GM19043 (cell line): ENCODE measurements around the gene CELSR2.
"Not testable (repeated sequence)": the region's sequence is repeated elsewhere in the genome, so short reads cannot be mapped to it uniquely, and the experiment has no call there.

Experiments used
- ATAC-seq: cut with Tn5 transposase; IDR thresholded peaks from one replicate; pipeline ENCODE4 v1.9.1; 2021; ENCODE audit warnings: low read depth; ENCODE audit not compliant: unreplicated experiment

CELSR2 gene

DNA sequence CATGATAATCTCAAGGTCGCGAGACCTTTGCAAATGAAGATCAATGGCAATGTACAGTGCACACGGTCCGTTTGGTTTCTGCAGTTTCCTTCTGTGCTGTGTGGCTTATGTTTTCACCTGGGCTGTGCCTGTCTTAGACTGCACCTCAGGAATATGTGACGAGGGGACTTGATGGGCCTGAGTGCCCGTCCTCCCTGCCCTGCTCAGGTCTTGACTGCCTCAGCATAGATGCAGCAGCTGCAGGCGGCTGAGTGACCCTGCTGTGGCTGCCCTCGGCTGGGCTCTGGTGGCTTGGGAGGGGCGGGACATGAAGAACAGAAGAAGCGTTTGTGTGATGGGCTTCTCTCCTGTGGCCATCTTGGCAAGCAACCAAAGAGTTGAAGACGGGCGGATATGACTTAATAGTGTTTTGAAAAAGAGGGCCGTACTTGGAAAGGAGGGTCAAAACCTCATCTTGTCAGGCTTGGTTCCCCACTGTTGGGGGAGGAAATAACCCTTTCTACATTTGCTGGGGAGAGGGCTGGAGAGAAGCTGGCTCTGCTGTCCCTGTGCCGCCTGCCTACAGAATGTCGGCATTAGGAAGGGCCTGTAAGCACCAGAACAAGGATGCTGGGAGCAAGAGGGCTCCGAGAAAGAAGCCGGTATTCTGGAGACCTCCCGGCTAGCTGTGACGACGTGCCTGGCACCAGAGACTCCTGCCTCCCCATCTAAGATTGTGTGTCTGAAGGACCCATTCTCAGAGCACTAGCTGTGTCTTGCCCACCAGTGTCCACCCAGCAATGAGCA, 50.4 kb downstream of the CELSR2 start:
- ATAC-seq = no peak

DNA sequence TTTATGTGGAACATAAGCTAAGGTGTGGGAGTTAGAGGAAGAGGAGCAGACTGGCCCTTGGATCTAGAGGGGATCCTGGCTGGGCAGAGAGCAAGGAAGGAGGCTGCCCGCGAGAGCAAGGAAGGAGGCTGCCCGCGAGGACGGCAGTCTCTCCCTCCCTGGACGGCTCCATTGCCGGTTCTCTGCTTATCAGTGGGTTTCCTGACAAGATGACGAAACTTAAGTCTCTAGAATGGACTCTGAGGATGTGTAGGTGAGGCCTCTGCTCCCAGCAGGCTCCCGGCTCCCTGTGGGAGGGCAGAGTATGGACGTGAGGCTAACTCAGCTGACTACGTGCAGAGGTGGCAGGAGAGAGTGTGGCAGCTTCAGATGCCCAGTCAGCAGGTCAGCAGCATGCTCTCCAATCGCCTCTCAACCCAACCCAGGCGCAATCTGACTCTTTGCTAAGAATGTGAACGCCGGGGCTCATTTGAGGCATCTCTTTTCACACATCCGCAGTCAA, 51.4 kb downstream of the CELSR2 start:
- ATAC-seq = no peak

DNA sequence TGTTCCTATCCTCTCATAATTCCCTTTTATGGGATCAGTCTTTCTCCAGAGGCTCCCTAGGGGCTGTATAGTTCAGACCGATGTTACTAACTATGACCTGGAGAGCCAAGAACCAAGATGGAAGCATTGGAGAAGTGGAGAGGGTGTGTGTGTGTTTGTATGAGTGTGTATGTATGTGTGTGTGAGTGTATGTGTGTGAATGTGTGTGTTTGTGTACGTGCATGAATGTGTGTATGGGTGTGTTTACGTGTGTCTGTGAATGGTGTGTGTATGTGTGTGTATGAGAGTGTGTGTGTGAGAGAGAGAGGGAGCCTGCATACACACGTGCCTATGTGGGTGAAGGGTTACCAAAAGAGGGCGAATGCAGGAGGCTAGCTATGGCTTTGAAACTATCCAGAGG, 52.5 kb downstream of the CELSR2 start:
- no peak for ATAC-seq

DNA sequence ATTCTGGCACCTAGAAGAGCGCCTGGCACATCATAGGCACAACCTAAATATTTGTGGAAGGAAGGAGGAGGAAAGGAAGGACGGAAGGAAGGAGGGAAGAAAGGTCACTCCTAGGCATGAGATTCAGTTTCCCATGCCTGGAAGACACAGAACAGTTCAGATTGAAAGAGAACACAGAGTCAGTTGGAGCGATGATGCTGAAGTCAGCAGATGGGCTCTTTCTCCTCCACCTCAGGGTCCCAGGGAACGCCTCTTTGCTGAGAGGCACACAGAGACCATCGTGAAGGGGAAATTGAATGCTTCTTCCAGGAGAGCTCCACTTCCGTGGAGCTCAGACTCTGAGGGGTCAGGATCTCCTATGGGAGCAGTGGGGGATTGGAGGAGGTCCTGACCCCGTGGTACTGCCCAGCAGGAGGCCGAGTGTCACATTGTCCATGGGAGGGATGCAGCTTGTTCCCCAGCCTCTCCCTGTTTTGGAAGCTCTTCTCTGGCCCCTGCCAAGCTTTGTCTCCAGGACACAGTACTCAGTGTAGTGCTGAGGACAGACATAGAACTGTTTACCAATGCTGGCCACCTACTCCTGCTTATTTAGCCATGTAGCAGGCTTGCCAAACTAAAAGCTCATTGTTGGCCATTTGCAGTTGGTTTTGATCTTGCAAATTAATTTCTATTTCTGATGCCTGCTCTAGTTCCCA, 55.0 kb downstream of the CELSR2 start:
- no peak for ATAC-seq

DNA sequence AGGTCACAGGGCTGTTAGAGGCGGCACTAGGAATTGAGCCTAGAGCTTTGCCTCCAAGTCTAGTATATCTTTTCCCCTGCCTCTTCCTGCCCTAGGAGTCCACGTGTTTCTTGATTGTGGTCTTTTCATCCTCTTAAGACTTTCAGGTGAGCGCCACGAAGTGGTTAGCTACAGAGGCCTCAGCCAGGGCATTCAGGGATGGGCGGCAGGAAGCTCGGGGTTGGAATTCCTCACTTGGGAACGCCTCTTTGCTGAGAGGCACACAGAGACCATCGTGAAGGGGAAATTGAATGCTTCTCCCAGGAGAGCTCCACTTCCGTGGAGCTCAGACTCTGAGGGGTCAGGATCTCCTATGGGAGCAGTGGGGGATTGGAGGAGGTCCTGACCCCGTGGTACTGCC, 56.7 kb downstream of the CELSR2 start:
- ATAC-seq = not testable (repeated sequence)

DNA sequence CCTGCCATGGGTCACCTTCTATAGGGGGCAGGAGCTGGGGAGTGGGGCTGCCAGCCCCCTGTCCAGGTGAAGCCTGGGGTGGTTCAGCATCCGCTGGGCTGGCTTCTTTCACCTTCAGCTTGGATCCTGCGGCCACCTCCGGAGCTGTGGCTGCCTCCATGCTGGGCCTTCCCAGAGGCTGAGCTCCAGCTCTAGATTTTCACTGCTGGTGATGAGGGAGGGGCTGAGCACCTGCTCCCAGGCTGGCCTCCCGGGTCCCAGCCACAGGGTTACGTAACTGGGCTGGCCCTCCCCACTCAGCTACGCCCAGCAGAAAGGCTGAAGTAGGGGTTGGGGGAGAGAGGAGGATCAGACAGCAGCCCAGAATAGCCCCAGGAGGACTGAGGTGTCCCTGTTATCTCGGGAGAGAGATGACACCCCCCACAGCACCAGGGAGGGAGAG, 57.5 kb downstream of the CELSR2 start, which contains the start of gene MYBPHL:
TSS of gene MYBPHL (minus strand) at position 180 of the 442 bp plus-strand sequence. CDS start at position 160, 20 bp downstream.
- ATAC-seq = no peak

DNA sequence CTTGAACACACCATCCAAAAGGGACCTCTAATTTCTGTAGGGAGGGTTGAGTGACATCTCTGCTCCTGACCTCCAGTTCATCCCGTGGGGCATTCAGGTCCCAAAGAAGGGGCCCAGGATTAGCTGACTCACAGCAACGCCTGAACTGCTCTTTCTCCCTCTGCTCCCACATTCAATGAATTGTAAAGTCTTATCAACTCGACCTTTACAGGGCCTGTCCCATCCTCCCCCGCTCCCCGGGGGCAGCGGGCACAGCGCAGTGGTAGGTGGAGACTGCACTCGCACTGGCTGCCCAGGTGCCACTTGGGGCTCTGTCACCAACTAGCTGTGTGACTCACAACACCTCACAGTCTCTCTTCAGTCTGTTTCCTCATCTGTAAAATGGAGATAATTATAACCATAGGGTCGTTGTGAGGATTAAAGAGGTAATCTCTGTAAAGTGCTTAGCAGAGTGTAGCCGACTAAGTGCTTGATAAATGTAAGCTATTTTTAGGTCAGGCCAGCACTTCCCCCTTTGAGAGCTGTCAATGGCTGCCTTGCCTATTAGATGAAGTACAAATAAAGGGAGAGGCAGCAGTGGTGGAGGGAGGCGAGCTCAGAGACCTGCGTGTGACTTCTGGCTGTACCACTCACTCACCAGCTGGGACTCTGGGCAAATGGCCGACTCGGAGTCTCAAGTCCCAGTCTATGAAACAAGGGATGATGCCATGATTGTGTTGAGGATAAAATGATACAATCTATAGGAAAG, 58.1 kb downstream of the CELSR2 start:
- no peak for ATAC-seq

DNA sequence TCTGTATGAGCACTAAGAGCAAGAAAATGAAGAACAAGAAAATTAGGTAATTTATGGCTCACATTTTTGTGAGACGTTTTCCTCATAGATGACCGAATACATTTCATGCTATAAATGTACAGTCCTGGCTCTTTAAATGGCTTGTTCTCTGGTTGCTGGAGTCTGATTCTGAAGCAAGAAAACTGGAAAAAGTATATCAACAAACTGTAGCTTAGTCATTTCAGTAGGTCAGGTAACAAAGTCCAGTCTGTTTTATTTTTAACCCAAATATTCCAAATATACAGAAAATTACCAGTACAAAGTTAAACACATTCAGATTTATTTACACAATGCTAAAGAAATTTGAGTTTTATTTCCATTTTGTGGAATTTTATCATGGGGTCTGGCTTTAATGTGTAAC, 60.0 kb downstream of the CELSR2 start:
- no peak for ATAC-seq

DNA sequence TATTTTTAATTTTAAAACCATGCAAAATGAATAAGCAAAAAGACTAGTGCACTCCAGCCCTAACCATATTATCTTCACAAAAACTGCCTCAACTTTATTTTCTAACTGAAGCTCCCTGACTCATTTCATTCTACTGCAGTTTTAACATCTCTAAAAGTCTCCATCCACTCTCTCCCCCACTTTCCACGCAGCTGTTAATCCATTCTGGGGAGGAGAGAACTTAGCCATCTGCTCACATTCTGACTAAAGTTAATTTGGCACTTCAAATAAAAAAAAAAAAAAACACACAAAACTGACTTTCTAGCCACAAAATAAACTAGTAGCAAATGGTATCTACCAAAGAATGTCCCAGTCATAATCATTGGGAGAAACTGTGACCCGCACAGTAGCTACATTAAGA, 62.9 kb downstream of the CELSR2 start:
- ATAC-seq = no peak

DNA sequence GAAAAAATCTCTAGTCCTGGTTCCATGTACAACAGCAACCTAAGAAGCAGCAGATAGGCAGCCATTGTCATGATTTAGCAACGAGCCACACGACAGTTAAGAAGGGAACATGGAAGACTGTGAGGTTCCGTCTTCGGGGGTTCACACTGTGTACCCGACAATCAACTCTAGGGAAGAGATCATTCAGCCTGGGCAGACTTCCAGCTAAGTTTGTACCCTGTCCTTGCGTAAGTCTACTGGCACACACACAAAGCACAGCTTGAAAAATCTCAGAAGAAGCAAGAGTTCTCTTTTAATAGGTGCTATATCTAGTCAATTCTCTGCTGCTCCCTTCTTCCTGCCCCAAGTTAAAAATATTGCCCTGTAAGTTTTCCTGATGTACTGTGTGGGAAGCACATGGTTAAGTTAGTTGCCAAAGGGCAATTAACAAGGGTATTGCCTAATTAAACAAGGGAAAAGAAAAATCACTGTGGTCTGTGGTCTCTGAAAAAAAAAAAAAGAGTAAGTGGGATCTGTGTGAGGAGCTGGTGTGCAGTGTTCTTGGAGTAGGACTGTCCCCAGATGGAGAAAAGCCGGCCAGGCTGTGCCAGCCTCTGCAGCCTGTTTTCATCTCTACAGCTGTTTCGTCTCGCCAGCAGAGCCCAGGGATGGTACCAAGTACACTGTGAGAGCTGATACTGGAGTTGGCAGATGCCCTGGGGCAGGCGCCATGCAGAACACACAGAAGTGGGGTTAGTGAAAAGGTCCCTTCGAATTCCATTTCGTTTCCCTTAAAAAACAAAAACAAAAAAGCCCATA, 63.8 kb downstream of the CELSR2 start:
- ATAC-seq = no peak

DNA sequence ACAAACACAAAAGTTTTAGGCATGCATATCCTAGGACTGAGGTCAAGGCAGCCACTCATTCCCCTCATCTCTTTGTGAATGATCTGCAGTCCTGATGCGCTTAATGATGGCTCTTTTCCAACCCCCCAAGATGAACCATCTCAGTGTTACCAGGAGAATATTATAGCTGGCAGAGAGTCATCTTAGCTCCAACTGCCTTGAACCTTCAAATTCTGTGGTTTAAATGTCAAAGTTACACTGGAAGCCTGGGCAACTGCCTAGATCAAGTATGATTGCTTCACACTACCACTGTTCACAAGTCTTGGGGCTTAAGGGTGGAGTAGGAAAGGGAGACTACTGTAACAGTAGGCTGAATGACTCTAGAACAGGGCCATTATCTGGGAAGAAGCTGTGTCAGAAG, 65.5 kb downstream of the CELSR2 start:
- no peak for ATAC-seq

DNA sequence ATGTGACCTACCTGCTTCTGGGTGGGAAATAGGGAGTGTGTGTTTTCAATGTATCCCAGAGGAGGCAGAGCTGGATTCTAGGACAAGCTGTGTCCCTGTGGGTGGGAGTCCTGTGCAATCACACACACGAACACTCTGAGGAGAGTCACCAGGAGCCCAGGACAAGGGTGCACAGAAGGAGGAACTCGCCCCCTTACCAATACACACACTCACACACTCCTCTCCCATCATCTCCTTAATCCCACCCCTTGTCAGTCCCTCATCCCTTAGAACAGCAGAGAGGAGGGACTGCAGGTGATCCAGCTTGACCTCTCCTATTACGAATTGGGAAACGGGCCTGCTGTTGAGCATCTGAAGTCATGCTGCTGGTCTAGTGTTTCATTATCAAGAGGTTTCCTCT, 65.9 kb downstream of the CELSR2 start:
- no peak for ATAC-seq

DNA sequence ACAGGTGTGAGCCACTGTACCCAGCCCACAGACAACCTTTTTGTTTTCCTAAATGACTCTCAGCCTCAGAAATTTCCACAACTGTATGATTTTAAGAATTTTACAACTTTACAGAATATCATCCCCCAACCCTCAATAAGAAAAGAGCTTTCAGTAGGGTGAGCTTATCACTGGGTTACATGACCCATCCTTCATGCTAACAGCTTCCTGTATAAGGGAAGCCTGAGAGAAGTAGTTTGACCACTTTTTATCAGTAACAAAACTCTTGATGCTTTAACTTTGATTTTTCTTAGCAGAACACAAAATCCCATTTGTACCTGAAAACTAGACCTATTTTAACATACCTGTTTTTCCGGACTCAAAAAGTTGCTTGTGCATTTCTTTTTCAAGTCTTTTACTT, 67.2 kb downstream of the CELSR2 start:
- no peak for ATAC-seq

DNA sequence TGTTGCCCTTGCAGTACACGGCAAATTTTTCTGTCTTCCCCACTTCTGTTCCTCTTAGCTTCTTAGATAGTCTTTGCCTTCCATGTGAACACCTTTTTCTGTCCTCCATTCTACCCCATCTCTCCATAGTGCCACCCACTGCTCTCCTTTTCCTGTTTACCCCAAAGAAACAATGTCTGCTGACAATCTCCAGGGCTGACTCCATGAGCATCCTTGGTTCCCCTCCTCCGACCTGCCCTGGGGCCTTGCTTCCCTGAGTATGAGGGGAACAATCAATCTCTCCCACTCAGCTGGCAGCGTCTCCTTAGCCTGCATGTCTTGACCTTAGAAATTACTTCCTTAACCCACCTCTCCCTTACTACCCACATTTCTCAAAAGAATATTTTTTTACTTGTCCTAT, 69.8 kb downstream of the CELSR2 start:
- no peak for ATAC-seq

DNA sequence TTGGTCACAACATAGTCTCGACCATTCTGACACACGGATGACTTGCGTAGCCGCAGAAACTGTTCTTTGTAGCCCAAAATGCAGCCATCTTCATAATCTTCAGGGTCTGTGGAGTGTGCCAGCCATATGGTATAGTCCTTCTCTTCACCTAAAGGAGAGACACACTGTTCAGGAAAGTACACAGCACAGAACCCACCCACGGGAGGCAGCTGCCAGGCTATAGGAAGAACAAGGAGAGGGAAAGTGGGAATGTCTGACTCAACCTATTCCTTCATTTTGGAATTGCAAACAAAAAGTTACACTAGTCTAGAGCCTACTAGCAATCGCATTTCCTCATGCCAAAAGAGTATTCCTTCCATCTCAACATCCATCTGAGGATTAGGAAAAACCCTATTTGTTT, 73.6 kb downstream of the CELSR2 start:
- ATAC-seq = no peak
